ENCODE measurements around the gene CDH23. TPM values are rescaled to one million over a fixed set of nuclear protein-coding genes. Genes with fewer than 3 reads are reported as not detected.
A peak's percentile ranks its signal among the peaks of the same experiment; 100 is the strongest.

The CDH23 gene
- total and polyA plus RNA-seq, 2 of the 8 experiments (the other 6 are each of a cell fraction or from before 2014, with no cell fraction given): 1.9 to 4.9 TPM

DNA sequence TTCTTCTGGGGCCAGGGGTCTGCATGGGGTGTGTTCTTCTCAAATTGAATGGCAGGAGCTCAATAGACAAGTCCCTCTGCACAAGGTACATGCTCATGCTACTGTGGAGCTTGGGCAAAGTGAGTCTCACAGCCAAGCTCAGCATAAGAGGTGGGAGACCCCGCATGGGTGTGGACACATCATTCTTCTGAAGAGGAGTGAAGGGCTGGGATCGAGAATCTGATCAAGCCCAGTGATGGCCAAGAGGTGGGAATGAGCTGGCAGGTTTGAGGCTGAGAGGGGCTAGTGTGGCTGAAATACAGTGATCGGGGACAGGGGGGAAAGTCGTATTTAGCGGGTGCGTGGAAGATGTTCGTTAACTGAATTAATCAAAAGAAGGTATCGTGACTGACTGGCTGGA is 32.6 kb downstream of the CDH23 start:
- Histone ChIP-seq H3K79me2 (ENCODE audit: control insufficient read depth in 1 of 2, insufficient read depth in 2 of 2, low read length in 2 of 2) (no peaks in the 10 kb centered on the region), H3K56ac (replicated peaks; ENCODE audit: insufficient read length, low read depth, low read length) (no peak overlapping the region), H3K79me1 (ENCODE audit: low read depth, low read length) (no peaks in the 10 kb centered on the region), H2BK120ac (replicated peaks; ENCODE audit: low read depth, low read length) (no peak overlapping the region), H3K4me1 (replicated peaks in 1 of 4; ENCODE audit: control insufficient read depth in 3 of 4, insufficient read depth in 4 of 4, low read length in 3 of 4) (peaks cover 0 to 5% (median 2%) of the 10 kb centered on the region in 4 experiments; a peak in 4 of 7 replicates), H3K27ac (ENCODE audit: low read depth, low read length) (no peak overlapping the region), H2BK15ac (ENCODE audit: low read length) (no peak overlapping the region), H4K5ac (ENCODE audit: insufficient read length, low read depth, low read length) (no peak overlapping the region), H4K20me1 (replicated peaks in 1 of 2; ENCODE audit: control insufficient read depth in 1 of 2, insufficient read depth in 2 of 2, low read length in 2 of 2) (peaks cover 0 to 6% of the 10 kb centered on the region in 2 experiments), H3K23me2 (ENCODE audit: low read depth, low read length) (peaks cover 4% of the 10 kb centered on the region; the same call in 1 of the 2 replicates), H3K9ac (replicated peaks in 1 of 4; ENCODE audit: extremely low read depth in 1 of 4, low read depth in 3 of 4, low read length in 3 of 4) (no peak overlapping the region), H3K27me3 (replicated peaks in 1 of 4; ENCODE audit: control insufficient read depth in 3 of 4, extremely low read depth in 1 of 4, insufficient read depth in 3 of 4, low read length in 3 of 4) (no peaks in the 10 kb centered on the region), H4K91ac (replicated peaks; ENCODE audit: insufficient read length, low read length) (no peak overlapping the region), H2BK20ac (ENCODE audit: low read length) (no peak overlapping the region), H3K4me2 (ENCODE audit: insufficient read depth in 1 of 2, low read depth in 2 of 2, low read length in 2 of 2) (no peak overlapping the region), H3K4me3 (ENCODE audit: extremely low read depth in 1 of 4, insufficient read depth in 2 of 4, low read depth in 3 of 4, low read length in 4 of 4) (no peak overlapping the region), H2BK12ac (ENCODE audit: low read depth, low read length) (no peak overlapping the region), H3K9me3 (ENCODE audit: insufficient read depth in 2 of 2, low read depth in 1 of 2, low read length in 1 of 2) (no peaks in the 10 kb centered on the region), H3K23ac (ENCODE audit: insufficient read length) (no peak overlapping the region), H2AFZ (ENCODE audit: low read length) (no peak overlapping the region), H3K14ac (ENCODE audit: insufficient read length) (no peak overlapping the region), H3K4ac (replicated peaks; ENCODE audit: insufficient read length, low read depth, low read length) (no peak overlapping the region), H3K18ac (ENCODE audit: extremely low read depth, low read length) (no peak overlapping the region), H2AK5ac (ENCODE audit: low read depth, low read length) (no peak overlapping the region), H2BK5ac (ENCODE audit: low read depth, low read length) (no peak overlapping the region), H4K8ac (ENCODE audit: extremely low read depth, insufficient read depth, low read length) (no peak overlapping the region), H3K36me3 (ENCODE audit: control insufficient read depth in 2 of 4, insufficient read depth in 4 of 4, low read length in 3 of 4) (no peaks in the 10 kb centered on the region)
- CTCF ChIA-PET (ENCODE audit: partially characterized antibody): interaction anchor here (0.6 to 7.2 kb wide), 49 partner anchors 9 to 870 kb away, joined by 3 to 87 read pairs (median 4); partner anchors contain the start of genes CDH23 and SLC29A3
- POLR2A ChIA-PET (ENCODE audit: partially characterized antibody): interaction anchor here (1.5 kb wide), 1 partner anchor 11 kb away, joined by 5 read pairs; no protein-coding TSS in a partner anchor
- FAIRE-seq (no peak), DNase-seq (ENCODE audit: low read depth in 1 of 2, low spot score in 2 of 2) (peak in 1 of 2 experiments; percentile 28)
- TF ChIP-seq CBX8 (IDR thresholded peaks at IDR 0.05; ENCODE audit: borderline replicate concordance, low read depth, low read length): no peak
- no peak for TF ChIP-seq JUN (IDR thresholded peaks at IDR 0.05; ENCODE audit: low read depth, low read length)
- no peak for TF ChIP-seq GABPA (IDR thresholded peaks at IDR 0.05; ENCODE audit: borderline replicate concordance, insufficient read depth, low read length)
- no peak for TF ChIP-seq ZNF274 (IDR thresholded peaks at IDR 0.05; ENCODE audit: borderline replicate concordance, extremely low read depth, low read length)
- no peak for TF ChIP-seq SIN3A (conservative IDR thresholded peaks at IDR 0.05 in 1 of 2, IDR thresholded peaks at IDR 0.05 in 1 of 2; ENCODE audit: low read depth in 1 of 2, low read length in 2 of 2)
- TF ChIP-seq TEAD4 (IDR thresholded peaks at IDR 0.05; ENCODE audit: low read depth, low read length): no peak
- no peak for TF ChIP-seq KDM4A (IDR thresholded peaks at IDR 0.05; ENCODE audit: low read depth, low read length, severe bottlenecking)
- no peak for TF ChIP-seq TBP (IDR thresholded peaks at IDR 0.05; ENCODE audit: low read depth, low read length)
- TF ChIP-seq ASH2L (IDR thresholded peaks at IDR 0.05; ENCODE audit: low read length): no peak
- TF ChIP-seq, protein P1, sequence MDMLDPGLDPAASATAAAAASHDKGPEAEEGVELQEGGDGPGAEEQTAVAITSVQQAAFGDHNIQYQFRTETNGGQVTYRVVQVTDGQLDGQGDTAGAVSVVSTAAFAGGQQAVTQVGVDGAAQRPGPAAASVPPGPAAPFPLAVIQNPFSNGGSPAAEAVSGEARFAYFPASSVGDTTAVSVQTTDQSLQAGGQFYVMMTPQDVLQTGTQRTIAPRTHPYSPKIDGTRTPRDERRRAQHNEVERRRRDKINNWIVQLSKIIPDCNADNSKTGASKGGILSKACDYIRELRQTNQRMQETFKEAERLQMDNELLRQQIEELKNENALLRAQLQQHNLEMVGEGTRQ (IDR thresholded peaks at IDR 0.05; ENCODE audit: low read length): no peak
- no peak for TF ChIP-seq EP300 (IDR thresholded peaks at IDR 0.05; ENCODE audit: borderline replicate concordance in 1 of 2, low read depth in 2 of 2, low read length in 2 of 2)
- WGBS, 2 experiments (ENCODE audit: extremely low coverage in 1 of 2, insufficient coverage in 1 of 2, insufficient read length in 1 of 2, insufficient replicate concordance in 2 of 2, low coverage in 1 of 2, low lambda C conversion rate in 2 of 2, missing lambda C conversion rate in 1 of 2): 96 to 100% methylated on average over 5 to 7 of the region's 8 CpGs
